ENCODE measurements around the gene GNB1.

GRCh38 chr1:1764876-1765470 lies 125.9 kb downstream of the GNB1 start:
- TF ChIP-seq, protein P1, sequence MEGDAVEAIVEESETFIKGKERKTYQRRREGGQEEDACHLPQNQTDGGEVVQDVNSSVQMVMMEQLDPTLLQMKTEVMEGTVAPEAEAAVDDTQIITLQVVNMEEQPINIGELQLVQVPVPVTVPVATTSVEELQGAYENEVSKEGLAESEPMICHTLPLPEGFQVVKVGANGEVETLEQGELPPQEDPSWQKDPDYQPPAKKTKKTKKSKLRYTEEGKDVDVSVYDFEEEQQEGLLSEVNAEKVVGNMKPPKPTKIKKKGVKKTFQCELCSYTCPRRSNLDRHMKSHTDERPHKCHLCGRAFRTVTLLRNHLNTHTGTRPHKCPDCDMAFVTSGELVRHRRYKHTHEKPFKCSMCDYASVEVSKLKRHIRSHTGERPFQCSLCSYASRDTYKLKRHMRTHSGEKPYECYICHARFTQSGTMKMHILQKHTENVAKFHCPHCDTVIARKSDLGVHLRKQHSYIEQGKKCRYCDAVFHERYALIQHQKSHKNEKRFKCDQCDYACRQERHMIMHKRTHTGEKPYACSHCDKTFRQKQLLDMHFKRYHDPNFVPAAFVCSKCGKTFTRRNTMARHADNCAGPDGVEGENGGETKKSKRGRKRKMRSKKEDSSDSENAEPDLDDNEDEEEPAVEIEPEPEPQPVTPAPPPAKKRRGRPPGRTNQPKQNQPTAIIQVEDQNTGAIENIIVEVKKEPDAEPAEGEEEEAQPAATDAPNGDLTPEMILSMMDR (IDR thresholded peaks at IDR 0.05; ENCODE audit: low read depth, low read length, poor library complexity, severe bottlenecking) = no peak
- TF ChIP-seq EZH2phosphoT487 (IDR thresholded peaks at IDR 0.05; ENCODE audit: borderline replicate concordance, low read length) = no peak

All from DOHH2 (cell line).